IPS DF 6.9 (cell line): ENCODE measurements around the gene PERCC1.

Experiments used
- DNase-seq: peaks from one replicate; pipeline ENCODE4 v3.0.0-alpha.2; 2013; ENCODE audit warnings: low read depth, low spot score
- H3K27ac ChIP-seq: one replicate; pipeline ENCODE4 v1.5.1; 2013; ENCODE audit warnings: low read length, control low read depth
- H3K27me3 ChIP-seq: 2 replicates; pipeline ENCODE4 v1.6.1; 2013; ENCODE audit warnings: mild to moderate bottlenecking, low read length; ENCODE audit not compliant: control insufficient read depth, insufficient read depth
- H3K36me3 ChIP-seq: 2 replicates; pipeline ENCODE4 v1.6.1; 2013; ENCODE audit warnings: low read length; ENCODE audit not compliant: control insufficient read depth, insufficient read depth
- H3K4me1 ChIP-seq: 2 replicates; pipeline ENCODE4 v1.6.1; 2013; ENCODE audit warnings: low read length; ENCODE audit not compliant: control insufficient read depth, insufficient read depth
- H3K4me3 ChIP-seq: 2 replicates; pipeline ENCODE4 v1.5.1; 2013; ENCODE audit warnings: mild to moderate bottlenecking, low read length
- H3K9me3 ChIP-seq: 2 replicates; pipeline ENCODE4 v1.6.1; 2013; ENCODE audit warnings: low read length, inconsistent platforms; ENCODE audit not compliant: control insufficient read depth, insufficient read depth
- WGBS: extraction: QIAGEN DNeasy Blood & Tissue Kit; methylation state at CpG from one replicate; pipeline ENCODE4 v1.1.7; 2013; ENCODE audit warnings: mixed read lengths, missing lambda C conversion rate; ENCODE audit not compliant: insufficient read length, insufficient coverage; 5-methylcytosine and 5-hydroxymethylcytosine counted together

PERCC1 gene

DNA sequence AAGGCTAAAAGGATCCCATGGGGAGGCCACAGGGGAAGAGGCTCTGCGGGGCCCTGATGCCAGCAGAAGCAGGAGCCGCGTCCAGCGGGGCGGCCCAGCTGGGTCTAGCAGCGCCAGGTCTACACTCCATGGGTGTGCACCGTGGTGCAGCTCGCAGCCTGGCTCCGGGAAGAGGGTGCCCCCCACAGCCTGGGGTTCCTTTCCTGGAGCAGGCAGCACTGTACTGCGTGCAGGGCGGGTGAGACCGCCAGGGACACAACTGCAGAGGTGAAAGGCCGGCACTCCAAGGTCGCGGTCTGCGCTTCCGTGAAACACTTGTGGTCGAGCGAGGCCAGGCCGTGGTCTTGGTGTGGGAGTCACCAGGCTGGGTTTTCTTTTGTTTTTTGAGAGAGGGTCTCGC is 20.0 kb downstream of the PERCC1 start:
- H3K4me1 ChIP-seq: no peaks in the 10 kb centered on the region
- no peak overlapping the region for H3K27ac ChIP-seq
- DNase-seq: no peak
- peaks cover 61% of the 10 kb centered on the region for H3K36me3 ChIP-seq
- no peaks in the 10 kb centered on the region for H3K27me3 ChIP-seq
- no peak overlapping the region for H3K4me3 ChIP-seq
- no CpG with 5 or more reads among the region's 21 CpGs for WGBS
- no peaks in the 10 kb centered on the region for H3K9me3 ChIP-seq

DNA sequence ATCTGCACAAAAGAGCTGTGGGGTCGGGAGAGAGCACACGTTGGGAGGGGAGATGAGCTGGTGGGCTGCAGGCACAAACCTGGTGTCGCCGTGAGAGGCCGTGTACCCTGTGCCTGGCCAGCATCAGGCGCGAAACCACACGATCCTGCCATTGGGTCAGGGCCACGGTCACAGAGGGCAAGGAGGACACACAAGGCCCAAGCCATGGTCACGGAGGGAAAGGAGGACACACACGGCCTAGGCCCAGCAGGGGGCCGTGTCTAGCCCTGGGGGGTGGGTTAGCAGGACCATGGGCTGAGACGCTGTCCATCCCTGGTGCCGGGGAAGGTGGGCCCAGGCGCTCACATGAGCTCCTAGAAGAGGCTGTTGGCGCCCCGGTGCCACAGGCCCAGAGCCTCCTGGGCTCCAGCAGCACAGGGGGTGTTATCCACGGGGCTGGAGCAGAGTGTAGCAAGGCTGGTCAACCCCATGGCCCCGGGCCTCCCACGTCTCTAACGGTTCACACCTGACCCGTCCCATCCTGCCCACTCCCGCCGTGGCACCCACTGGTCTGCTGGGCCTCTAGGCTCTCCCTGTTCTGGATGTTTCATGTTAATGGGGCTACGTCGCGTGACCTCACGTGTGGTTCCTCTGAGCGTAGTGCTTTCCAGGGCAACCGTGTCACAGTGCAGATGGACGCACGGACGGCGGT is 21.0 kb downstream of the PERCC1 start:
- Histone ChIP-seq H3K4me3 (no peak overlapping the region), H3K9me3 (no peaks in the 10 kb centered on the region), H3K27ac (no peak overlapping the region), H3K36me3 (peaks cover 52% of the 10 kb centered on the region), H3K27me3 (no peaks in the 10 kb centered on the region), H3K4me1 (no peaks in the 10 kb centered on the region)
- DNase-seq: no peak
- no CpG with 5 or more reads among the region's 34 CpGs for WGBS

DNA sequence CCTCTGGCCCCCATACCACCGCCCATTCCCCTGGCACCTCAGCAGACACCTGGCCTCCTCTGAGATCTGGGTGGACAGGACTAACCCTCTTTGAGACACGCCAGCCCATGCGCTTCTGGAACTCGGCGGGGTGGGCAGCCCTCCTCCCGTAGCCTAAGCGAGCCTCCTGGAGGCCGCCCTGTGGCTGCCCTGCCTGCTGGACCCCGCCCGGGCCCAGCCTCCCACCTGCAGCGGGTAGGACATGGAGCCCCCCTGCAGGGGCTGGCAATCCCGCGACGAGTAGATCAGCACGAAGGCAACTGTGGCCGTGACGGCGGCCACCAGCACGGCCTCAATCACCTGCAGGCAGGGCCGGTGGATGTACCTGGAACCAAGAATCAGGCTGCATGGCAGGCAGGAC is 21.7 kb downstream of the PERCC1 start:
- DNase-seq: no peak
- Histone ChIP-seq H3K4me3 (no peak overlapping the region), H3K9me3 (no peaks in the 10 kb centered on the region), H3K27me3 (no peaks in the 10 kb centered on the region), H3K4me1 (no peaks in the 10 kb centered on the region), H3K36me3 (peaks cover 50% of the 10 kb centered on the region), H3K27ac (no peak overlapping the region)
- WGBS: no CpG with 5 or more reads among the region's 20 CpGs

DNA sequence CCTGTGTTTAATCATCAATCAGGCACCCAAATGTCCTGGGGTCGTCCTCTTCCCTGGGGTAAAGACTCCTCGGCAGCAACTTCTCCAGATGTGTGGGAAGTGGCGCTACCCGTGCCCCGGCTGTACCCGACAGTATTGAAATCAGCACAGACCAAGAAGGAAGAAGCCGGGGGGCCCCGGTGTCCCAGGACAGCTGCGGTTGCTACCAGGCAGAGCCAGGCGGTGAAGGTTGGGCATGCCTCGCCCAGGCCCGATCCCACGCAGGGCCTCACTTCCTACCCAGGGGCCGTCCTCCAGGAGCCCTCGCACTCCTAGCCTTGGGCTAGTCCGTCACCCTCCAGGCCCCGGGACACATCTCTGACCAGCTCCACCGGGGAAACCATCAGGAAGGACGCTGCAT is 22.4 kb downstream of the PERCC1 start:
- H3K36me3 ChIP-seq: peaks cover 45% of the 10 kb centered on the region
- no peak overlapping the region for H3K4me3 ChIP-seq
- H3K9me3 ChIP-seq: no peaks in the 10 kb centered on the region
- no CpG with 5 or more reads among the region's 19 CpGs for WGBS
- H3K27me3 ChIP-seq: no peaks in the 10 kb centered on the region
- DNase-seq: no peak
- H3K27ac ChIP-seq: no peak overlapping the region
- no peaks in the 10 kb centered on the region for H3K4me1 ChIP-seq

DNA sequence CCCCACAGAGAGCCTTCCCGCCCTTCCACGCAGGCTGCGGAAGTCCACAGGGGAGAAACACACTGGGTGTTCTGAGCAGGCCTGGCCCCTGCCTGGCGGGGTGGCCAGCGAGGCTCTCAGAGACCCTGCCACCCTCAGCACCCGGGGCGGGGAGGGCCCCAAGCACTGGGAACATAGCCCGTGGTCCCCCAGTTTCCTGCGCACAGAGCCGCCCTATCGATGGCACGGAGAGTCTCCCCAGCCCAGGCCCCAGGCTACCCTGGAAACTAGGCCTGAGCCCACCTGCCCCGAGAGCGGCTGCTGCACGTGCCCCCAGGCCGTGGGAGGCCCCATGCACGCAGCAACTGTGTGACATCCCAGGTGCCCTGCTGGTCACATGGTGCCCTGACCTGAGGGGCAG is 23.7 kb downstream of the PERCC1 start:
- Histone ChIP-seq H3K36me3 (peaks cover 40% of the 10 kb centered on the region), H3K27ac (no peak overlapping the region), H3K27me3 (no peaks in the 10 kb centered on the region), H3K4me3 (no peak overlapping the region), H3K9me3 (no peaks in the 10 kb centered on the region), H3K4me1 (no peaks in the 10 kb centered on the region)
- DNase-seq: no peak
- WGBS: no CpG with 5 or more reads among the region's 17 CpGs

DNA sequence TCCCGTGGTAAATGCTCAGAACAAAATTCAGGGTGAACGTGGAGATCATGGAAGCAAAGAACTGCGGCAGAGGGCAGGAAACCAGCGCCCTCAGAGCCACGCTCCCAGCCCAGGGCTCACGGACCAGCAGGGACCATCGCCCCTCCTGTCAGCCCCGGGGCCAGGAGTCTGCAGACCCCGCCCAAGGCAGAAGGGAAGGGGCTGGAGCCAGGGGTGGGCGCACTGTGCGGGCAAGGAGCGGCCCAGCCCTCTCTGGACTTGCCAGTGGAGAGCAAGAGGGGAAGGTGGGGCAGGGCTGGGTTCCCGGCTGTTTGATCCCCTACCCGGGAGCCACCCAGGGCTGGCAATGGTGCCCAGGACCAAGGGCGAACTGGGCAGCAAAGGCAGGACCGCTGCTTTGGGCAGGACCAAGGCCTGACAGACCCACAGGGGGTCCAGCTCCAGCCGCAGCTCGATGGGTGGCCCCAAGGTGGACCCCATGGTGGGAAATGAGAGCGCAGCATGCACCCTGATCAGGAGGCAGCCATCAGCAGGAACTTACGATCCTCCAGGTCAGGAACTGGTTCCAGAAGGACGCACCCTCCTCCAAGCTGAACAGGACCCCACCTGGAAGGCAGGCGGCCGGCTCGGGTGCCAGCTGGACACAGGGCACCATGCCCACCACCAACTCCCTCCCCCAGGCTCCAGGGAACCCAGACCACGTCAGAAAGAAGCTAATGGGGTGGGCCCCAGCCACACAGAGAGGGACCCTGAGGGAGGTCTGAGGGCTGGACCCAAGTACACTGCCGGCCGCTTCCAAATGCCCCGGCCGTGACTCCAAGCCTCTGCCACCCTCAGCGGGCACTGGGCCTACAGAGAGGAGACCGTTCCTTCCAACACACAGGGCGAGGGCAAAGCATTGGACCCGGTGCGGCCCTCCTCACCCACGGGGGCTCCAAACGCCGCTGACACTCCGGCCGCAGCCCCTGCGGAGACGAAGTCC is 24.6 kb downstream of the PERCC1 start:
- H3K4me3 ChIP-seq: no peak overlapping the region
- no peak for DNase-seq
- H3K9me3 ChIP-seq: no peaks in the 10 kb centered on the region
- WGBS: no CpG with 5 or more reads among the region's 41 CpGs
- no peak overlapping the region for H3K27ac ChIP-seq
- H3K27me3 ChIP-seq: no peaks in the 10 kb centered on the region
- H3K36me3 ChIP-seq: peaks cover 44% of the 10 kb centered on the region
- no peaks in the 10 kb centered on the region for H3K4me1 ChIP-seq

DNA sequence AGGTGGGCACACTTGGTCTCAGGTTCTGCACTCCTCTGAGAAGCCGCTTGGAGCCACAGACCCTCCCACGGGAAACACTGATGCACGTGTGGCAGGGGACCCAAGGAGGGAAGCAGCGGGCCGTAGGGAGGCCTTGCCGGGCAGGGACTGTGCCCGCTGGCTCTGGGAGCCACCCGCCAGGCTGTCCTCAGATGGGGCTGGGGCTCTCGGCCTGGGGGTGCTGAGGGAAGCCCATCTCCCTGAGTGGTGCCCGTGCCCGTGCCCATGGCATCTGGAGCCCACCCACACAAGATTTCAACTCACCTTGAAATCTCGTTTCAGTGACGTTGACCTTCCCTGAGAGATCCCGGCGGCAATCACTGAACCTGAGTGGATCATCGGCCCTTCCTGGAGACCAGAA is 26.1 kb downstream of the PERCC1 start:
- no peak overlapping the region for H3K4me3 ChIP-seq
- H3K9me3 ChIP-seq: no peaks in the 10 kb centered on the region
- no CpG with 5 or more reads among the region's 16 CpGs for WGBS
- H3K4me1 ChIP-seq: no peaks in the 10 kb centered on the region
- H3K27ac ChIP-seq: no peak overlapping the region
- no peak for DNase-seq
- no peaks in the 10 kb centered on the region for H3K27me3 ChIP-seq
- peaks cover 45% of the 10 kb centered on the region for H3K36me3 ChIP-seq

DNA sequence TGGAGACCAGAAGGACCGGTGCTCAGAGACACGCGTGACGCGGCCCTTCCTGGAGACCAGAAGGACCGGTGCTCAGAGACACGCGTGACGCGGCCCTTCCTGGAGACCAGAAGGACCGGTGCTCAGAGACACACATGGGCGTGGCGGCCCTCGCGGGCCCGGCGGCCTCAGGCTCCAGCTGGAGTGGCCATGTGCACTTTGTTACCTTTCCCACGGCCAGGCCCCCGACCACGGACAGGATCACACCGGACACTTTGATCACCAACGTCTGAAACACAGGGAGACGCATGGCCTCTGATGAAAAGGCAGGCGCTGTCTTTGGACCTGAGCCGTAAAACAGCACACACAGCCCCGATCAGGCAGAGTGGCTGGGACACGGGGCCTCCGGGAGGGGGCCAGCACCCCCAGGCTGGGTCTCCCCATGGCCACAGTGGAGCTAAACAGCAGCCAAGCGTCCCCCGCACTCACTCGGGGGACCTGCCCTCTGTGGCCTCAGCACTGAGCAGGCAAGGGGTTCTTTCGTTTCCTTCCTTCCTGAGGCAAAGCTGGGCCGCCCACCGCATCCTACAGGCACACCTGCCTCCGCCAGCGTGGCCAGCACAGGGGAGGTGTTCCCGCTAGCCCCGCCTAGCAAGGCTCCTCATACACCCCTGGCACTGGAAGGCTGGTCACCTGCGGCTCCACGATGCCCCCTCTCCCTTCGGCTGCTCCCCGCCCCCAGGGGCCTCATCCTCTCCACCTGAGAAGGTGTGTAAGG is 26.8 kb downstream of the PERCC1 start:
- no CpG with 5 or more reads among the region's 42 CpGs for WGBS
- H3K27ac ChIP-seq: no peak overlapping the region
- H3K4me1 ChIP-seq: no peaks in the 10 kb centered on the region
- H3K9me3 ChIP-seq: no peaks in the 10 kb centered on the region
- H3K36me3 ChIP-seq: peaks cover 38% of the 10 kb centered on the region
- no peak overlapping the region for H3K4me3 ChIP-seq
- DNase-seq: no peak
- no peaks in the 10 kb centered on the region for H3K27me3 ChIP-seq

DNA sequence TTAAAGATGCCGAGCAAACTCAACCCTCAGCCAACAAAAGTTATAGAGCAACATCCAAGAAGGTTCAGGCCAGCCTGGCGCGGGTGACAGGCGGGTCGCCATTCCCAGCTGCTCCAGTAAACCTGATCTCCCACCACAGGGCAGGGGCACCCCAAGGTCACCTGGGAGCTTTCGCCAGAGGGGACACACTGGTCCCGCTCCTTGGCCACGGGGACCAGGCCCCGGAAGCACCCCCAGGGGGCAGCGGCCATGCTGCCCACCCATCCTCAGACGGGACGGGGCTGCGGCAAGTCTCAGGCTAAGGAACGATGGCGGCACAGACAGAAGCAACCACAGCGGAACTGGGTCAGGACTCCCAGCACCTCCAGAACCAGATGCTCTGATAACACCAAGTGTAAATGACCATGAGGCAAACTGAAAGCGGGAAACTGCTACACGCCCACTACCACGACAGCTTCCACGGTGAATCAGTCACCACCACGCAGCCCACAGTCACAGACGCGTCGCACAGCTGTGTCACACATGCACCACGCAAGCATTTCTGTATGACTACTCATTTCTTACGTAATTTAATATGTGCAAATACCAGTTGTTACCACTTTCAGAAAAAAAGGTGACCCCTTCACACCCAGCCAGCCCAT is 27.6 kb downstream of the PERCC1 start:
- no peak for DNase-seq
- Histone ChIP-seq H3K36me3 (peaks cover 37% of the 10 kb centered on the region), H3K27me3 (no peaks in the 10 kb centered on the region), H3K4me1 (no peaks in the 10 kb centered on the region), H3K27ac (no peak overlapping the region), H3K4me3 (no peak overlapping the region), H3K9me3 (no peaks in the 10 kb centered on the region)
- WGBS: no CpG with 5 or more reads among the region's 26 CpGs

DNA sequence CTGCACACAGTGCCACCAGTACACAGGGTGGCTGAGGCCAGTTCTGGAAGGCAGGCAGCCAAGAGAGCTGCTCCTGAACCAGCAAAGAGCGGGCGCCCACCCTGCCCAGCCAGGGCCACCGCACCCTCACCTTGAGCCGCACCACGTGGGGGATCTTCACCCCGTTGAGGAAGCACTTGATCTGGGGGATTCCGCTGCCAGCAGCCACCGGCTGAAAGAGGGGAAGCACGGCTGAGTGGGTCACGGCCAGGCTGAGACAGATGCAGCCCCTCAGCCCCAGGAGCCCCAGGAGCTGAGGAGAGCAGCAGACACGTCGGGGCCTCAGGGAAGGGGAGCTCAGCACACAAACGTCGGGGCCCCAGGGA is 28.1 kb downstream of the PERCC1 start:
- peaks cover 33% of the 10 kb centered on the region for H3K36me3 ChIP-seq
- no peak overlapping the region for H3K27ac ChIP-seq
- DNase-seq: no peak
- H3K4me3 ChIP-seq: no peak overlapping the region
- H3K4me1 ChIP-seq: no peaks in the 10 kb centered on the region
- WGBS: no CpG with 5 or more reads among the region's 14 CpGs
- no peaks in the 10 kb centered on the region for H3K27me3 ChIP-seq
- H3K9me3 ChIP-seq: no peaks in the 10 kb centered on the region
